Gastrocnemius medialis (tissue), 4 donors: ENCODE data around the gene SAMD5. TPM values are rescaled to one million over a fixed set of nuclear protein-coding genes. Genes with fewer than 3 reads are reported as not detected.

Experiments used
- ATAC-seq, 2 donors: fragments of 150-250 bp; one replicate each; pipeline ENCODE4 v1.9.1; 2016
- DNase-seq, 2 donors: peaks; one replicate each; pipeline ENCODE4 v3.0.0-alpha.2; 2019
- H3K27ac ChIP-seq, 4 donors: fragments of 200-600 bp; sonication (generic); 1 replicate in 1 of 4; 2 replicates in 3 of 4; pipeline ENCODE4 v1.5.1; 2016 to 2018; ENCODE audit warnings: mild to moderate bottlenecking in 2 of 4, moderate library complexity in 1 of 4
- H3K27me3 ChIP-seq, 3 donors: fragments of 200-600 bp; sonication (generic) in 2 of 3; 1 replicate in 1 of 3; 2 replicates in 2 of 3; pipeline versions ENCODE4 v1.5.1 to v1.6.0; 2016 to 2019; ENCODE audit warnings: mild to moderate bottlenecking in 1 of 3, moderate library complexity in 1 of 3
- H3K36me3 ChIP-seq, 2 donors: fragments of 200-600 bp; sonication (generic) in 1 of 2; one replicate each; pipeline ENCODE4 v1.5.1; 2017 to 2018
- H3K4me1 ChIP-seq, 2 donors: fragments of 200-600 bp; sonication (generic) in 1 of 2; one replicate each; pipeline ENCODE4 v1.5.1; 2016 to 2017; ENCODE audit warnings: mild to moderate bottlenecking in 2 of 2
- H3K4me3 ChIP-seq, 4 donors: fragments of 200-600 bp; sonication (generic) in 3 of 4; 1 replicate in 1 of 4; 2 replicates in 3 of 4; pipeline ENCODE4 v1.5.1; 2016 to 2019; ENCODE audit warnings: mild to moderate bottlenecking in 2 of 4
- H3K9me3 ChIP-seq, 3 donors: fragments of 200-600 bp; sonication (generic) in 2 of 3; 1 replicate in 1 of 3; 2 replicates in 2 of 3; pipeline ENCODE4 v1.5.1; 2016 to 2019
- POLR2A ChIP-seq, 2 donors: fragments of 450-650 bp; IDR thresholded peaks; one replicate each; pipeline ENCODE4 v1.6.1; 2017; ENCODE audit warnings: antibody characterized with exemption in 2 of 2, mild to moderate bottlenecking in 2 of 2, moderate library complexity in 2 of 2
- in situ Hi-C, 4 donors: fragments of 200-750 bp; cut with MboI; loops; one replicate each; pipeline versions ENCODE4 v1.15.0 to v1.8.0; 2017; ENCODE audit warnings: low sequenced_read_pairs in 4 of 4
- intact Hi-C: fragments of 100-400 bp; cut with DNase I; formaldehyde crosslinking; loops from one replicate; pipeline ENCODE4 v1.15.1; 2023; ENCODE audit warnings: low total_unique reads
- total RNA-seq, 4 donors: library from RNA; depleted of rRNA; stranded (reverse); fragments of >200 nt; gene quantifications; one replicate each; pipeline versions ENCODE4 v1.1.0 to v1.2.3, GENCODE V29; 2016
- TF ChIP-seq, protein P1 (sequence below), 5 experiments: fragments of 450-650 bp in 3 of 5; fragments of 200-600 bp in 2 of 5; sonication (generic) in 2 of 5; IDR thresholded peaks in 4 of 5; conservative IDR thresholded peaks in 1 of 5; 1 replicate in 4 of 5; 2 replicates in 1 of 5; pipeline ENCODE4 v1.5.1; 2016 to 2019; ENCODE audit warnings: antibody characterized with exemption in 5 of 5, mild to moderate bottlenecking in 3 of 5, moderate library complexity in 3 of 5

The SAMD5 gene
- under 1 TPM in 3 of 4 donors, not detected in 1; 0.07 to 0.36 (median 0.07) TPM for total RNA-seq

DNA sequence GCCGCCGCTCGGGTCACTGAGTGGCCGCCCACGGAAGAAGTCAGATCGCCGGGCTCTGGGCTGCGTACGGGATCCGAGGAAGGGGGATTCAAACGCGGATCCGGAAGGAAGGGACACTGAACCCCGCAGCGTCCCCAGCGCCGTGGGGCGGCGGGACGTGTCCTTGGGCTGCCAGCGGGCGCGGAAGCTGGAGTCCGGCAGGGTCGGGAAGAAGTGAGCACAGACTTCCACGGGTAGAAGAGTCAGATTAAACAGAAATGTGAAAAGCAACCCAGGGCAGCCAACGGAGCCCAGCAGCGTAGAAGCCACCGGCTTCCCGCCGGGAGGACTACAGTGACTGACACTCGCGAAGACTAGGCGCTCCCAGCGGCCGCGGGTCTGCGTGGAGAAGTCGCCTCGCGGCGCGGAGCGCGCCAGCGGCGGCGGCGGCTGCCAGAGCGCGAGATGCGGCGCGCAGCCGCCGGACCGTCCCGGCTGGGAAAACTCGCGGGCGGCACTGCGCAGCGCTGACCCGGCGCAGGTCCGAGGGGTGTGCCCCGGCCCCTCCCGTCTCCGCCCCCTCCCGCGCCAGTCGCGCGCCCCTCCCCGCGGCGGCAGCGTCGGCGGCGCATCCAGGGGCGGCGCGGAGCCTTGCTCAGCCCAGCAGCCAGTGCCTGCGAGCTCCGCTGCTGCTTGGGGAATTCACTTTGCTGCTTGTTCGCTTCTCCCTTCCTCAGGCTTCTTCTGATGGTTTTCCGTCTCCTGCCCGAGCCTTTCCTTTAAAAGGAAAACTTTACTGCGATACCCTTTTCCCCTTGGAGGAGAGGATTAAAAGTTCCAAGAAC, at the start of gene SAMD5:
SAMD5 (plus strand) TSS at position 649 of the 824 bp plus-strand sequence. CDS start 239 bp downstream, outside the sequence.
- Histone ChIP-seq H3K9me3 (no peaks in the 10 kb centered on the region), H3K27ac (no peak within 1 kb of the TSS), H3K27me3 (peaks cover 19 to 46% (median 37%) of the 10 kb centered on the region in 3 donors), H3K4me1 (peaks cover 8 to 20% of the 10 kb centered on the region in 2 donors), H3K36me3 (no peaks in the 10 kb centered on the region), H3K4me3 (peak within 1 kb of the TSS; percentile 57 to 69 (median 60))
- intact Hi-C loops (loop anchor here (2.0 to 5.0 kb wide), 2 partner anchors 143 to 959 kb away; no protein-coding TSS in a partner anchor), in situ Hi-C loops (loop anchor here in 3 of 4 donors (10.0 to 25.0 kb wide), 3 partner anchors 654 to 954 kb away; no protein-coding TSS in a partner anchor)
- TF ChIP-seq, protein P1, sequence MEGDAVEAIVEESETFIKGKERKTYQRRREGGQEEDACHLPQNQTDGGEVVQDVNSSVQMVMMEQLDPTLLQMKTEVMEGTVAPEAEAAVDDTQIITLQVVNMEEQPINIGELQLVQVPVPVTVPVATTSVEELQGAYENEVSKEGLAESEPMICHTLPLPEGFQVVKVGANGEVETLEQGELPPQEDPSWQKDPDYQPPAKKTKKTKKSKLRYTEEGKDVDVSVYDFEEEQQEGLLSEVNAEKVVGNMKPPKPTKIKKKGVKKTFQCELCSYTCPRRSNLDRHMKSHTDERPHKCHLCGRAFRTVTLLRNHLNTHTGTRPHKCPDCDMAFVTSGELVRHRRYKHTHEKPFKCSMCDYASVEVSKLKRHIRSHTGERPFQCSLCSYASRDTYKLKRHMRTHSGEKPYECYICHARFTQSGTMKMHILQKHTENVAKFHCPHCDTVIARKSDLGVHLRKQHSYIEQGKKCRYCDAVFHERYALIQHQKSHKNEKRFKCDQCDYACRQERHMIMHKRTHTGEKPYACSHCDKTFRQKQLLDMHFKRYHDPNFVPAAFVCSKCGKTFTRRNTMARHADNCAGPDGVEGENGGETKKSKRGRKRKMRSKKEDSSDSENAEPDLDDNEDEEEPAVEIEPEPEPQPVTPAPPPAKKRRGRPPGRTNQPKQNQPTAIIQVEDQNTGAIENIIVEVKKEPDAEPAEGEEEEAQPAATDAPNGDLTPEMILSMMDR (IDR thresholded peaks at IDR 0.05 in 4 of 5, conservative IDR thresholded peaks at IDR 0.05 in 1 of 5), result no peak
- peak in 1 of 2 donors; percentile 16 for TF ChIP-seq POLR2A (IDR thresholded peaks at IDR 0.05)
- peak; percentile 18 to 24 for ATAC-seq
- DNase-seq, result no peak

DNA sequence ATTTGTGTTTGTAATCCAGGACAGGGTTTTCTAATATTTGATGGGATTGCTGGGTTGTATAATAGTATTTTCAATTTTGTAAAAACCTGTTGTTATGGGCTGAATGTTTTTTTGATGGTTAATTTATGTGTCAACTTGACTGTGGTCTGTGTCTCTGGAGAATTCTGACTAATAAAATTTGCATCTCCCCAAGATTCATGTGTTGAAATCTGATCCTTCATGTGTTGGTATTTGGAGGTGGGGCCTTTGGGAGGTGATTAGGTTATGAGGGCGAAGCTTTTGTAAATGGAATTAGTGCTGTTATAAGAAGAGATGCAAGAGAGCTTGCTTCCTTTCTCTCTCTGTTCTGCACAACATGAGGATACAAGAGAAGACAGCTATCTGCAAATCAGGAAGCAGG, 48.7 kb upstream of the SAMD5 start:
- Histone ChIP-seq H3K27me3 (no peaks in the 10 kb centered on the region), H3K4me1 (no peaks in the 10 kb centered on the region), H3K27ac (no peak overlapping the region), H3K36me3 (no peaks in the 10 kb centered on the region), H3K4me3 (no peak overlapping the region), H3K9me3 (no peaks in the 10 kb centered on the region)
- no peak for ATAC-seq
- in situ Hi-C loops (no loop called here), intact Hi-C loops (no loop called here)
- DNase-seq, result no peak
- no peak for TF ChIP-seq POLR2A (IDR thresholded peaks at IDR 0.05)
- TF ChIP-seq, protein P1 (IDR thresholded peaks at IDR 0.05 in 4 of 5, conservative IDR thresholded peaks at IDR 0.05 in 1 of 5), result no peak

DNA sequence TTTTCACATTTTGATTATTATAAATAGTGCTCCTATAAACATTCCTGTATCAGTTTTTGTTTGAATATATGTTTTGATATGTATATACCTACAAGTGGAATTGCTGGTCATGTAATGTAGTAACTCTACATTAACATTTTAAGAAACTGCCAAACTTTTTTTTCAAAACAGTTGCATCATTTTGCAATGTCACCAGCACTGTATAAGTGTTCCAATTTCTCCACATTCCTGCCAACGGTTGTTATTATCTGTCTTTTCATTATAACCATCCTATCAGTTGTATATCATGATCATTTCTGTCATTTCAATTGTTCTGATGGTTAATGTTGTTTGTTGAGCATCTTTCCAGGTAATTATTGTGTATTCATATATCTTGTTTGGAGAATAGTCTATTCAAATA, 44.8 kb upstream of the SAMD5 start:
- Histone ChIP-seq H3K27me3 (no peaks in the 10 kb centered on the region), H3K4me3 (no peak overlapping the region), H3K27ac (no peak overlapping the region), H3K9me3 (no peaks in the 10 kb centered on the region), H3K36me3 (no peaks in the 10 kb centered on the region), H3K4me1 (no peaks in the 10 kb centered on the region)
- intact Hi-C loops, result no loop called here
- ATAC-seq (no peak), DNase-seq (no peak)
- TF ChIP-seq, protein P1 (IDR thresholded peaks at IDR 0.05 in 4 of 5, conservative IDR thresholded peaks at IDR 0.05 in 1 of 5), result no peak
- no peak for TF ChIP-seq POLR2A (IDR thresholded peaks at IDR 0.05)
- in situ Hi-C loops, result no loop called here

DNA sequence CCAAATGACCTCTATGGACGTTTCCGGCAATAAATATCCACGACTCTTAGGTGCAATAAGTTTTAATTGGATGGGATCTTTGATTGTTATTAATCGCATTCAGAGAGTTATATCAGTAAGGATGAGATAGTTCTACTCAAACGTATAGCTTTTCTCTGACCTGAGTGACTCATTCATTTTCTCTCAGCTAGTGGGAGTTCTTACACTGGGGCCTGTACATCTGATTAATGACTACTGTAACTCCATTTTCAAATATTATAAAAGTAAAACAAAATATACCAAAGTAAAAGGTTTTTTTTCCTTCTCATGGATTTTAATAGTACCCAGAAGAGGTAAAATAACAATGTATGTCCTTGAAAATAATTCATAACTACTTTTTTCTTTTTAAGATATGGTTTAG, 41.1 kb upstream of the SAMD5 start:
- no peaks in the 10 kb centered on the region for H3K4me1 ChIP-seq
- TF ChIP-seq, protein P1 (IDR thresholded peaks at IDR 0.05 in 4 of 5, conservative IDR thresholded peaks at IDR 0.05 in 1 of 5), result no peak
- no peak for TF ChIP-seq POLR2A (IDR thresholded peaks at IDR 0.05)
- in situ Hi-C loops (no loop called here), intact Hi-C loops (no loop called here)
- no peak for ATAC-seq
- H3K9me3 ChIP-seq, result no peaks in the 10 kb centered on the region
- DNase-seq, result no peak
- no peaks in the 10 kb centered on the region for H3K36me3 ChIP-seq
- no peak overlapping the region for H3K27ac ChIP-seq
- H3K4me3 ChIP-seq, result no peak overlapping the region
- H3K27me3 ChIP-seq, result no peaks in the 10 kb centered on the region
